GM23338 (cell line): Measurements from ENCODE around the gene GP1BB. TPM values are rescaled to one million over a fixed set of nuclear protein-coding genes. Genes with fewer than 3 reads are reported as not detected.

Source experiments
- ATAC-seq: fragments of 200-7000 bp; cut with Tn5 transposase; 3 replicates; pipeline ENCODE4 v1.9.1; 2020
- DNase-seq: peaks from one replicate; pipeline ENCODE4 v3.0.0-alpha.2; 2015; ENCODE audit warnings: low spot score
- H2AFZ ChIP-seq: fragments of 200-600 bp; sonication (generic); 2 replicates; pipeline ENCODE4 v1.8.0; 2016; ENCODE audit warnings: antibody characterized with exemption, mild to moderate bottlenecking, moderate library complexity
- H3F3A ChIP-seq: fragments of 200-600 bp; sonication (generic); replicated peaks from 2 replicates; pipeline ENCODE4 v1.8.0; 2017; ENCODE audit warnings: antibody characterized with exemption, mixed run types, low read depth
- H3K27ac ChIP-seq: fragments of 200-600 bp; sonication (generic); 2 replicates; pipeline ENCODE4 v1.6.1; 2016; ENCODE audit warnings: low read depth
- H3K27me3 ChIP-seq: fragments of 200-600 bp; sonication (generic); 2 replicates; pipeline ENCODE4 v1.8.0; 2016; ENCODE audit warnings: mild to moderate bottlenecking, mixed run types, moderate library complexity; ENCODE audit not compliant: insufficient read depth
- H3K36me3 ChIP-seq: fragments of 200-600 bp; sonication (generic); 2 replicates; pipeline ENCODE4 v1.8.0; 2016; ENCODE audit warnings: mild to moderate bottlenecking; ENCODE audit not compliant: insufficient read depth
- H3K4me1 ChIP-seq: fragments of 200-600 bp; sonication (generic); 2 replicates; pipeline ENCODE4 v1.8.0; 2016; ENCODE audit warnings: mild to moderate bottlenecking, moderate library complexity; ENCODE audit not compliant: insufficient read depth
- H3K4me2 ChIP-seq: fragments of 200-600 bp; sonication (generic); 2 replicates; pipeline ENCODE4 v1.7.1; 2017; ENCODE audit warnings: mixed run types
- H3K4me3 ChIP-seq: fragments of 200-600 bp; sonication (generic); 2 replicates; pipeline ENCODE4 v1.6.1; 2016; ENCODE audit warnings: mixed run types
- H3K79me2 ChIP-seq: fragments of 200-600 bp; sonication (generic); replicated peaks from 2 replicates; pipeline ENCODE4 v1.8.0; 2017; ENCODE audit warnings: mild to moderate bottlenecking; ENCODE audit not compliant: insufficient read depth
- H3K9me2 ChIP-seq: fragments of 200-600 bp; sonication (generic); 2 replicates; pipeline ENCODE4 v1.8.0; 2017; ENCODE audit not compliant: insufficient read depth
- H4K20me1 ChIP-seq: fragments of 200-600 bp; sonication (generic); replicated peaks from 2 replicates; pipeline ENCODE4 v1.8.0; 2017; ENCODE audit warnings: mild to moderate bottlenecking; ENCODE audit not compliant: insufficient read depth
- H3K27ac Mint-ChIP-seq: 2 replicates; pipeline ENCODE4 v1.8.0; 2020; ENCODE audit warnings: inconsistent platforms, mild to moderate bottlenecking, moderate library complexity, mixed read lengths
- H3K27me3 Mint-ChIP-seq: 3 replicates; pipeline ENCODE4 v1.8.0; 2022; ENCODE audit warnings: low read depth, mild to moderate bottlenecking, moderate library complexity, mixed read lengths, inconsistent platforms; ENCODE audit not compliant: insufficient read depth, poor library complexity
- H3K36me3 Mint-ChIP-seq: 3 replicates; pipeline ENCODE4 v1.8.0; 2021; ENCODE audit warnings: low read depth, mild to moderate bottlenecking, inconsistent platforms, moderate library complexity, mixed read lengths
- H3K4me1 Mint-ChIP-seq: 3 replicates; pipeline ENCODE4 v1.8.0; 2020; ENCODE audit warnings: mild to moderate bottlenecking, inconsistent platforms, mixed read lengths
- H3K4me3 Mint-ChIP-seq: 3 replicates; pipeline ENCODE4 v1.8.0; 2021; ENCODE audit warnings: moderate library complexity, mild to moderate bottlenecking, inconsistent platforms, mixed read lengths
- H3K9me3 Mint-ChIP-seq: 3 replicates; pipeline ENCODE4 v1.8.0; 2020; ENCODE audit warnings: moderate library complexity, mild to moderate bottlenecking, inconsistent platforms, mixed read lengths
- CREB1 ChIP-seq: fragments of 250-450 bp; sonication (Bioruptor Pico); IDR thresholded peaks from 2 replicates; pipeline ENCODE4 v1.5.0; 2020; ENCODE audit warnings: low read depth, mild to moderate bottlenecking, moderate library complexity
- EZH2 ChIP-seq: fragments of 200-600 bp; sonication (generic); IDR thresholded peaks from one replicate; pipeline ENCODE4 v1.8.0; 2017; ENCODE audit warnings: antibody characterized with exemption, mild to moderate bottlenecking, low read depth; ENCODE audit not compliant: unreplicated experiment
- EZH2phosphoT487 ChIP-seq: fragments of 200-600 bp; sonication (generic); IDR thresholded peaks from one replicate; pipeline ENCODE4 v1.8.1; 2018; ENCODE audit warnings: antibody characterized with exemption; ENCODE audit not compliant: unreplicated experiment
- JUNB ChIP-seq: IDR thresholded peaks from one replicate; pipeline ENCODE4 v1.6.1; 2016; ENCODE audit warnings: antibody characterized with exemption; ENCODE audit not compliant: unreplicated experiment
- STAT1 ChIP-seq: IDR thresholded peaks from one replicate; pipeline ENCODE4 v1.6.1; 2016; ENCODE audit warnings: antibody characterized with exemption; ENCODE audit not compliant: unreplicated experiment
- ZNF114 ChIP-seq: fragments of 250-450 bp; sonication (Bioruptor Pico); IDR thresholded peaks from 2 replicates; pipeline ENCODE4 v1.5.0; 2020; ENCODE audit warnings: mild to moderate bottlenecking, moderate library complexity
- ZNF331 ChIP-seq: fragments of 250-450 bp; sonication (Bioruptor Pico); IDR thresholded peaks from 2 replicates; pipeline ENCODE4 v1.5.0; 2020; ENCODE audit warnings: low read depth, mild to moderate bottlenecking, moderate library complexity
- polyA plus RNA-seq: library from polyadenylated mRNA; unstranded; fragments of >200 nt; fragmentation: Nextera tagmentation; extraction: Ambion mirVana; gene quantifications from 2 replicates; pipeline ENCODE4 v1.2.1, GENCODE V29; 2016
- total RNA-seq: library from RNA; depleted of rRNA; stranded (reverse); fragments of >200 nt; shearing (Covaris generic); gene quantifications from 2 replicates; pipeline ENCODE4 v1.2.3, GENCODE V29; 2014
- TF ChIP-seq, protein P1 (sequence below): IDR thresholded peaks from one replicate; pipeline ENCODE4 v1.6.1; 2018; ENCODE audit warnings: antibody characterized with exemption; ENCODE audit not compliant: unreplicated experiment
- TF ChIP-seq, protein P2 (sequence below), 2 experiments: fragments of 200-600 bp in 1 of 2; sonication (generic) in 1 of 2; conservative IDR thresholded peaks; 2 replicates each; pipeline versions ENCODE4 v1.5.1 to v1.6.1; 2016 to 2017; ENCODE audit warnings: antibody characterized with exemption in 2 of 2, low read depth in 2 of 2, mild to moderate bottlenecking in 2 of 2, moderate library complexity in 1 of 2
- TF ChIP-seq, protein P3 (sequence below): IDR thresholded peaks from 2 replicates; pipeline ENCODE4 v1.6.1; 2016; ENCODE audit warnings: antibody characterized with exemption

The GP1BB gene
- total and polyA plus RNA-seq, 2 experiments from 2014 or later, result 0.53 to 1.3 TPM

DNA sequence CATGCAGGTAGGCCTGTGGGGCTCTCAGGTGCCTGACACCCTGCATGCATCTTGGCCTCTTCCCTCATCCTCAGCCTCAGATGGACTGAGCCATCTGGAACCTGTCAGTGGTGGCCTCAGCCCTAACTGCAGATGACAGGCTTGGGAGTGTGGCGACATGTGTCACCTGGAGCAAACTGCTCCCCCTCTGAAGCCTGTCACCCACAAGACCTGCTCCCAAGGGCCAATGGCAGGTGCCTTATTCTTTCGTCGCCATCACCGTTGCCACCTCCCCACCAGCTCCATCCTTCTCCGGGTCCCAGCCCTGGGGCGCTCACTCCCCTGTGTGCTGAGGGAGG, 12.6 kb upstream of the GP1BB start:
- Histone ChIP-seq H3K9me2 (no peaks in the 10 kb centered on the region), H3K4me2 (no peak overlapping the region), H3K36me3 (no peaks in the 10 kb centered on the region), H4K20me1 (no peaks in the 10 kb centered on the region), H3K4me3 (no peak overlapping the region), H3K79me2 (no peaks in the 10 kb centered on the region), H2AFZ (no peak overlapping the region), H3K4me1 (peaks cover 9% of the 10 kb centered on the region), H3K27ac (no peak overlapping the region), H3K27me3 (peaks cover 28% of the 10 kb centered on the region), H3F3A (0 out of 2 replicates have a peak, but pooled peaks cover under 1% of the 10 kb centered on the region)
- Mint-ChIP-seq H3K4me1 (peaks cover 15% of the 10 kb centered on the region), H3K36me3 (no peaks in the 10 kb centered on the region), H3K27ac (no peak overlapping the region), H3K4me3 (no peak overlapping the region), H3K9me3 (no peaks in the 10 kb centered on the region), H3K27me3 (peaks cover 43% of the 10 kb centered on the region)
- ATAC-seq, result no peak
- DNase-seq, result no peak
- TF ChIP-seq EZH2phosphoT487 (no peak), EZH2 (no peak), JUNB (no peak), CREB1 (CRISPR knock-in tag) (no peak), STAT1 (no peak), ZNF114 (CRISPR knock-in tag) (no peak), ZNF331 (CRISPR knock-in tag) (no peak)
- TF ChIP-seq, protein P1, sequence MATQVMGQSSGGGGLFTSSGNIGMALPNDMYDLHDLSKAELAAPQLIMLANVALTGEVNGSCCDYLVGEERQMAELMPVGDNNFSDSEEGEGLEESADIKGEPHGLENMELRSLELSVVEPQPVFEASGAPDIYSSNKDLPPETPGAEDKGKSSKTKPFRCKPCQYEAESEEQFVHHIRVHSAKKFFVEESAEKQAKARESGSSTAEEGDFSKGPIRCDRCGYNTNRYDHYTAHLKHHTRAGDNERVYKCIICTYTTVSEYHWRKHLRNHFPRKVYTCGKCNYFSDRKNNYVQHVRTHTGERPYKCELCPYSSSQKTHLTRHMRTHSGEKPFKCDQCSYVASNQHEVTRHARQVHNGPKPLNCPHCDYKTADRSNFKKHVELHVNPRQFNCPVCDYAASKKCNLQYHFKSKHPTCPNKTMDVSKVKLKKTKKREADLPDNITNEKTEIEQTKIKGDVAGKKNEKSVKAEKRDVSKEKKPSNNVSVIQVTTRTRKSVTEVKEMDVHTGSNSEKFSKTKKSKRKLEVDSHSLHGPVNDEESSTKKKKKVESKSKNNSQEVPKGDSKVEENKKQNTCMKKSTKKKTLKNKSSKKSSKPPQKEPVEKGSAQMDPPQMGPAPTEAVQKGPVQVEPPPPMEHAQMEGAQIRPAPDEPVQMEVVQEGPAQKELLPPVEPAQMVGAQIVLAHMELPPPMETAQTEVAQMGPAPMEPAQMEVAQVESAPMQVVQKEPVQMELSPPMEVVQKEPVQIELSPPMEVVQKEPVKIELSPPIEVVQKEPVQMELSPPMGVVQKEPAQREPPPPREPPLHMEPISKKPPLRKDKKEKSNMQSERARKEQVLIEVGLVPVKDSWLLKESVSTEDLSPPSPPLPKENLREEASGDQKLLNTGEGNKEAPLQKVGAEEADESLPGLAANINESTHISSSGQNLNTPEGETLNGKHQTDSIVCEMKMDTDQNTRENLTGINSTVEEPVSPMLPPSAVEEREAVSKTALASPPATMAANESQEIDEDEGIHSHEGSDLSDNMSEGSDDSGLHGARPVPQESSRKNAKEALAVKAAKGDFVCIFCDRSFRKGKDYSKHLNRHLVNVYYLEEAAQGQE, result no peak
- TF ChIP-seq, protein P2, sequence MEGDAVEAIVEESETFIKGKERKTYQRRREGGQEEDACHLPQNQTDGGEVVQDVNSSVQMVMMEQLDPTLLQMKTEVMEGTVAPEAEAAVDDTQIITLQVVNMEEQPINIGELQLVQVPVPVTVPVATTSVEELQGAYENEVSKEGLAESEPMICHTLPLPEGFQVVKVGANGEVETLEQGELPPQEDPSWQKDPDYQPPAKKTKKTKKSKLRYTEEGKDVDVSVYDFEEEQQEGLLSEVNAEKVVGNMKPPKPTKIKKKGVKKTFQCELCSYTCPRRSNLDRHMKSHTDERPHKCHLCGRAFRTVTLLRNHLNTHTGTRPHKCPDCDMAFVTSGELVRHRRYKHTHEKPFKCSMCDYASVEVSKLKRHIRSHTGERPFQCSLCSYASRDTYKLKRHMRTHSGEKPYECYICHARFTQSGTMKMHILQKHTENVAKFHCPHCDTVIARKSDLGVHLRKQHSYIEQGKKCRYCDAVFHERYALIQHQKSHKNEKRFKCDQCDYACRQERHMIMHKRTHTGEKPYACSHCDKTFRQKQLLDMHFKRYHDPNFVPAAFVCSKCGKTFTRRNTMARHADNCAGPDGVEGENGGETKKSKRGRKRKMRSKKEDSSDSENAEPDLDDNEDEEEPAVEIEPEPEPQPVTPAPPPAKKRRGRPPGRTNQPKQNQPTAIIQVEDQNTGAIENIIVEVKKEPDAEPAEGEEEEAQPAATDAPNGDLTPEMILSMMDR (conservative IDR thresholded peaks at IDR 0.05; ENCODE audit: low read depth in 2 of 2), result no peak

DNA sequence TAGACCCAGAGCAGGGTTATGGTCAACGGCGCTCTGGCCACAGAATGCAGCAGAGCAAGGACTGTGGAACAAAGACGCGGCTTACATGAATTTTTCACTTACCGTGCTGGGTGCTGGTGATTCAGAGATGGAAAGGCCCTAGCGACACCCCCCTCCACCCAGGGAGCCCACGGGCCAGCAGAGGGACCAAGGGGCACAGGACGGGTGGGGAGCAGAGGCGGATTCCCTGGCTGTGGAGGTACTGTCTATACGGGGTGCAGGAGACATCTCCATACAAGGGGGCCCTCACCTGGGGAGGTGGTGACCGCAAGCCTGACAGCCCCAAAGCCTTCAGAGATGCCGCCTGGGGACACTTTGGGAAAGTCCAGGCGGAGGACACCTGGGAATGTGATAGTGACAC, 10.1 kb upstream of the GP1BB start:
- no peak overlapping the region for H2AFZ ChIP-seq
- H3K9me2 ChIP-seq, result no peaks in the 10 kb centered on the region
- H3K79me2 ChIP-seq, result no peaks in the 10 kb centered on the region
- peaks cover 4% of the 10 kb centered on the region; the same call in 1 of the 2 replicates for H3K4me1 ChIP-seq
- no peak for DNase-seq
- no peak overlapping the region for H3K4me2 ChIP-seq
- Mint-ChIP-seq H3K27me3 (peaks cover 44% of the 10 kb centered on the region), H3K36me3 (no peaks in the 10 kb centered on the region), H3K4me1 (peaks cover 8% of the 10 kb centered on the region), H3K4me3 (peak overlapping the region; percentile 64; the same call in 2 of the 3 replicates), H3K27ac (no peak overlapping the region), H3K9me3 (no peaks in the 10 kb centered on the region)
- H3K27me3 ChIP-seq, result peaks cover 49% of the 10 kb centered on the region
- no peaks in the 10 kb centered on the region for H3K36me3 ChIP-seq
- H3F3A ChIP-seq, result no peaks in the 10 kb centered on the region
- TF ChIP-seq JUNB (no peak), STAT1 (no peak), EZH2phosphoT487 (no peak), ZNF114 (CRISPR knock-in tag) (no peak), CREB1 (CRISPR knock-in tag) (no peak), EZH2 (no peak)
- TF ChIP-seq, protein P2 (conservative IDR thresholded peaks at IDR 0.05; ENCODE audit: low read depth in 2 of 2), result no peak
- TF ChIP-seq, protein P3, sequence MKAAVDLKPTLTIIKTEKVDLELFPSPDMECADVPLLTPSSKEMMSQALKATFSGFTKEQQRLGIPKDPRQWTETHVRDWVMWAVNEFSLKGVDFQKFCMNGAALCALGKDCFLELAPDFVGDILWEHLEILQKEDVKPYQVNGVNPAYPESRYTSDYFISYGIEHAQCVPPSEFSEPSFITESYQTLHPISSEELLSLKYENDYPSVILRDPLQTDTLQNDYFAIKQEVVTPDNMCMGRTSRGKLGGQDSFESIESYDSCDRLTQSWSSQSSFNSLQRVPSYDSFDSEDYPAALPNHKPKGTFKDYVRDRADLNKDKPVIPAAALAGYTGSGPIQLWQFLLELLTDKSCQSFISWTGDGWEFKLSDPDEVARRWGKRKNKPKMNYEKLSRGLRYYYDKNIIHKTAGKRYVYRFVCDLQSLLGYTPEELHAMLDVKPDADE, result no peak
- H3K4me3 ChIP-seq, result no peak overlapping the region
- H3K27ac ChIP-seq, result no peak overlapping the region
- H4K20me1 ChIP-seq, result no peaks in the 10 kb centered on the region
- no peak for ATAC-seq
